Nephron (organoid): ENCODE results near the gene IRF2BPL.

Experiments used
- H3K27ac Mint-ChIP-seq, 3 experiments: 2 replicates each; pipeline ENCODE4 v1.8.0; 2020; ENCODE audit warnings: mixed read lengths in 3 of 3, mild to moderate bottlenecking in 2 of 3, moderate library complexity in 1 of 3
- H3K27me3 Mint-ChIP-seq: 2 replicates; pipeline ENCODE4 v1.8.0; 2021; ENCODE audit warnings: low read depth, mild to moderate bottlenecking, moderate library complexity, mixed read lengths
- H3K36me3 Mint-ChIP-seq: 2 replicates; pipeline ENCODE4 v1.8.0; 2020; ENCODE audit warnings: low read depth, mixed read lengths
- H3K4me1 Mint-ChIP-seq: 2 replicates; pipeline ENCODE4 v1.8.0; 2020; ENCODE audit warnings: mixed read lengths
- H3K4me3 Mint-ChIP-seq, 3 experiments: 2 replicates each; pipeline ENCODE4 v1.8.0; 2020; ENCODE audit warnings: mild to moderate bottlenecking in 3 of 3, mixed read lengths in 3 of 3, moderate library complexity in 2 of 3
- H3K9me3 Mint-ChIP-seq: 2 replicates; pipeline ENCODE4 v1.8.0; 2020; ENCODE audit warnings: mixed read lengths
- CTCF ChIP-seq, 3 experiments: fragments of 200-600 bp; sonication (generic); IDR thresholded peaks; one replicate each; pipeline ENCODE4 v1.5.0; 2021; ENCODE audit warnings: antibody characterized with exemption in 3 of 3; ENCODE audit not compliant: unreplicated experiment in 3 of 3

The IRF2BPL gene

DNA sequence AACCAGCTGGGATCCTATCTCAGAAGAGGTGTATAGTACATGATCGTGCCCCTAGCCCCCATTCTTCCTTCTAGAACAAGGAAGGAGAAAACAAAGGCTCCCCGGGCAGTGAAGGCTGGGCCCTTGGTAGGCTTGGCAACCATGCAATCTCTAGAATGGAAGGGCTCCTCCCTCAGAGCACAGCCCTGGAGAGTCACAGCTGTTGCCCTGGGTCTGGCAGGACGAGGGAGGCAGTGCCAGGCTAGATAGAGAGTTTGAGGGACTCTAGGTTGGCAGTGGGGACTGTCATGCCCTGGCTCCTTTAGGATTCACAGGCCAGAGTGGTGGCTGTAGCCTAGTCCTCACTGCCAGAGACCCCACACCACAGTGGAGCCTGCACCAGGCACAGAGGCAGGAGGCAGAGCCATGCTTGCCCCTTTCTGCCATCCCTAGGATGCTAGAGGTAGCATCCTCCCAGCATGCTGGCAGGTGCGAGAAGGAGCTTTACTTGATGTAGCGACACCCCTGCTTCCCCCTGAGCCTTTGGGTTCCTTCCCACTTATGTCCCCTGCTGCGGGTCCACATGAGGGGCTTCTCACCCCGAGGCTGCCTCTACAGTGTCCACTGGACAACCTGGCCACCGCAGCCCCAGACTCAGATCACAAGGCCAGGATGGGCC lies 36.1 kb upstream of the IRF2BPL start:
- Mint-ChIP-seq H3K27ac (no peak overlapping the region), H3K4me3 (no peak overlapping the region), H3K9me3 (no peaks in the 10 kb centered on the region), H3K36me3 (no peaks in the 10 kb centered on the region), H3K4me1 (peaks cover 44% of the 10 kb centered on the region), H3K27me3 (no peaks in the 10 kb centered on the region)
- no peak for TF ChIP-seq CTCF (IDR thresholded peaks at IDR 0.05; ENCODE audit: unreplicated experiment in 3 of 3)

GRCh38 chr14:77063571-77064171 lies 35.2 kb upstream of the IRF2BPL start:
- peaks cover 46% of the 10 kb centered on the region for H3K4me1 Mint-ChIP-seq
- no peak for TF ChIP-seq CTCF (IDR thresholded peaks at IDR 0.05; ENCODE audit: unreplicated experiment in 3 of 3)
- no peak overlapping the region for H3K4me3 Mint-ChIP-seq
- peaks cover 7% of the 10 kb centered on the region for H3K27me3 Mint-ChIP-seq
- H3K36me3 Mint-ChIP-seq, result no peaks in the 10 kb centered on the region
- H3K9me3 Mint-ChIP-seq, result no peaks in the 10 kb centered on the region
- H3K27ac Mint-ChIP-seq, result peak overlapping the region in 2 of 3 experiments; percentile 4 to 75

DNA sequence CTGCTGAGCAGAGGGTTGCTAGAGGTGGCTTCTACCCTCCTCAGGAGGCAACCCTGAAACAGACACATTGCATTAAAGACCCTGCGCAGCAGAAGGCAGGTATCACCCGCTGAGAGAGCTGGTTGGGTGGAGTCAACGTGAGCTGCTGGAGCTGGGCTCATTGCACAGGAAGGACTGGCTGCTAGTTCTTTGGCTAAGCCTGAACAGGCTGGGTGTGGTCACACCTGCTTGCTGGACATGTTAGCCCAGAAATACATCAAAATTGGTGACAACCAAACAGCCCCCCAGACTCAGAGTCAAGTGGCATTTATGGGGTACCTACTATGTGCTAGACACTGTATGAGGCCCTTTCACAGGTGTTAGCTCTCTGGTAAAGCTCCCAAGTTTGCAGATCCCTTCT lies 33.8 kb upstream of the IRF2BPL start:
- no peak overlapping the region for H3K4me3 Mint-ChIP-seq
- no peak overlapping the region for H3K27ac Mint-ChIP-seq
- no peaks in the 10 kb centered on the region for H3K9me3 Mint-ChIP-seq
- H3K4me1 Mint-ChIP-seq, result peaks cover 42% of the 10 kb centered on the region
- no peak for TF ChIP-seq CTCF (IDR thresholded peaks at IDR 0.05; ENCODE audit: unreplicated experiment in 3 of 3)
- H3K36me3 Mint-ChIP-seq, result no peaks in the 10 kb centered on the region
- peaks cover 7% of the 10 kb centered on the region for H3K27me3 Mint-ChIP-seq

DNA sequence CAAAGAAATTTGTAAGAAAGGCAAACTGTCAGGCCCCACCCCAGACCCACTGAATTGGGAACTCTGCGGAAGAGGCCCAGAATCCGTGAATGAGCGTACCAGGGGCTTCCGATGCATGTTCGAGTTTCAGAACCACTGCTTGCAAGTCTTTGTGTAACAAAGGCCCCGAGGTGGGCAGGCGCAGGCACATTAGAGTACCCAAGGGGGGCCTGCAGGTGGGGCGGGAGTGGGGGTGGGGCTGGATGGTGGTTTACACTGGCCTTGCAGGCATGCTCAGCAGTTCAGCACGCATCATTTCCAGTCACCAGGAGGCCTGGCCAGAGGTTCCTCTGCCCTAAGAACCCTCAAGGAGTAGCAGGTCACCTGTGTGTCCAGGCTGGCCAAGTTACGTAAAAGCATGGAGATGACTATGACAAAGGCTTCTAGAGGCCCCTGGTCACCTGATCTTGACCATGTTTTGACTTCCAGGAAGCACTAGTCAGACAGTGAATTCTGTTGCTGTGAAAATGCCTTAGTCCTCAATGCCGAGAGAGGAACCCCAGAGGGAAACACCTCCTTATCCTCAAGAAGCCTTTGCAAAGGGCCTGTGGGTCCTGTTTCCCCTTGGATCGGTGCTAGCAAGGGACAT lies 33.2 kb upstream of the IRF2BPL start:
- peaks cover 40% of the 10 kb centered on the region for H3K4me1 Mint-ChIP-seq
- no peak overlapping the region for H3K27ac Mint-ChIP-seq
- H3K9me3 Mint-ChIP-seq, result no peaks in the 10 kb centered on the region
- no peak overlapping the region for H3K4me3 Mint-ChIP-seq
- no peaks in the 10 kb centered on the region for H3K36me3 Mint-ChIP-seq
- TF ChIP-seq CTCF (IDR thresholded peaks at IDR 0.05; ENCODE audit: unreplicated experiment in 3 of 3), result no peak
- H3K27me3 Mint-ChIP-seq, result peaks cover 7% of the 10 kb centered on the region

DNA sequence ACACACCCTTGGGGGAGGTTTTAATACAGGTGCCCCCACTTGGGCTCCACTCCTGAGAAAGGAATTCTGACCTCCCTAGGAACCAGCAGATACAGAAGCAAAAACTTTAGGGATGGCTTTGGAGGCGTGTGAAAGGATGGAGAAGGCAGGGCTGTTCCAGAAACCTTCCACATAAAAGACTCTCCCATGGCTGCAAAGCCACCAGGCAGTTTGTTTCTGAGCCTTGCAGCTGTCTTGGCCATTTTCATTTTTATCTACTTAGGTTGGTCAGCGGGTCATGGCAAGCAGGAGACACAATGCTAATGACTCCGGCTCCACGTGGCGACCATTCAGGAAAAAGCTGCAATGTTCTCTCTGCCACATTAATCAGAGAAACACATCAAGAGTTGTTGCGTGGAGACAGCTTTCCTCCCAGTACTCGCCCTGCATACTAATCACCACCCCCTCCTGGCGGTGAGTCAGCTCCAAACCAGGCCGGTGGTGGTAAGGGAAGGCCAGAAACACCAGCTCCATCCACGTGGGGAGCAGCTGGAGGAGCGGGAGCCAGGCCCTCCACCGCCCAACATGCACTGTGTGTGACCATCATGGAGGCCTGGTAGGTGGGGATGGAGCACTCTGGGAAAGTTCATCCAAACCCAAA lies 30.9 kb upstream of the IRF2BPL start:
- peaks cover 26% of the 10 kb centered on the region for H3K4me1 Mint-ChIP-seq
- peak in 2 of 3 experiments; percentile 7 to 41 for TF ChIP-seq CTCF (IDR thresholded peaks at IDR 0.05; ENCODE audit: unreplicated experiment in 3 of 3)
- no peaks in the 10 kb centered on the region for H3K36me3 Mint-ChIP-seq
- H3K4me3 Mint-ChIP-seq, result no peak overlapping the region
- H3K27ac Mint-ChIP-seq, result peak overlapping the region; percentile 58 to 83 (median 68)
- H3K9me3 Mint-ChIP-seq, result peaks cover 3% of the 10 kb centered on the region
- H3K27me3 Mint-ChIP-seq, result peaks cover 7% of the 10 kb centered on the region
